HG03439 (cell line): ENCODE data around the gene SLC35D2.
"Not testable (repeated sequence)": the region's sequence is repeated elsewhere in the genome, so short reads cannot be mapped to it uniquely, and the experiment has no call there.

Experiments
- ATAC-seq: cut with Tn5 transposase; IDR thresholded peaks from one replicate; pipeline ENCODE4 v1.9.1; 2021; ENCODE audit warnings: mild to moderate bottlenecking, moderate library complexity; ENCODE audit not compliant: unreplicated experiment

Gene SLC35D2

DNA sequence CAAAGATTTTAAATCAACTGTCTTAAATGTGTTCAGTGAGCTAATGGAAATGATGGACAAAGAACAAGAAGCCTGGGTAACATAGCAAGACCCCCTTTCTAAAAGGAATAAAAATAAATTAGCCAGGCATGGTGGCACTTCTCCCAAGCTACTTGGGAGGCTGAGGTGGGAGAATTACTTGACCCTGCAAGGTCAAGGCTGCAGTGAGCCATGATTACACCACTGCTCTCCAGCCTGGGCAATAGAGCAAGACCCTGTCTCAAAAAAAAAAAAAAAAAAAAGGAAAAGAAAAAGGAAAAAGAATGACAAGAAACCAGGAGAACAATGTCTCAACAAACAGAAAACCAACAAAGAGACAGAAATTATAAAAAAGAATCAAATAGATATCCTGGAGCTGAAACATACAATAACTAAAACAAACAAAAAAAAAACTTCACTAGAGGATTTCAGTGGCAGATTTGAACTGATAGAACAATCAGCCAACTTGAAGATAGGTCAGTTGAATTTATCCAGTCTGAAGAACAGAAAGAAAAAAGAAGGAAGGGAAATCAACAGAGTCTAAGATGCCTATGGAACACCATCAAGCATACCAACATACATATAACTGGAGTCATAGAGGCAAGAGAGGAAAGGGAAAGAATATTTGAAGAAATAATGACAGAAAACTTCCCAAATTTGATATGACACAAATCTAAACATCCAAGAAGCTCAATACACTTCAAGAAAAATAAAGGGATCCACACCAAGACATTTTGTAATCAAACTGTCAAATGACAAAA lies 16.8 kb upstream of the SLC35D2 start:
- no peak for ATAC-seq

- ATAC-seq: no peak
These were observed 15.8 kb upstream of the SLC35D2 start for GRCh38 chr9:96399325-96399633.

- no peak for ATAC-seq
These were observed 15.2 kb upstream of the SLC35D2 start for GRCh38 chr9:96398582-96399324.

GRCh38 chr9:96395964-96396363 lies 12.5 kb upstream of the SLC35D2 start:
- ATAC-seq: no peak

- no peak for ATAC-seq
These were observed 11.5 kb upstream of the SLC35D2 start for GRCh38 chr9:96394832-96395496.

- no peak for ATAC-seq
These were observed 8.8 kb upstream of the SLC35D2 start for GRCh38 chr9:96392263-96392662.

DNA sequence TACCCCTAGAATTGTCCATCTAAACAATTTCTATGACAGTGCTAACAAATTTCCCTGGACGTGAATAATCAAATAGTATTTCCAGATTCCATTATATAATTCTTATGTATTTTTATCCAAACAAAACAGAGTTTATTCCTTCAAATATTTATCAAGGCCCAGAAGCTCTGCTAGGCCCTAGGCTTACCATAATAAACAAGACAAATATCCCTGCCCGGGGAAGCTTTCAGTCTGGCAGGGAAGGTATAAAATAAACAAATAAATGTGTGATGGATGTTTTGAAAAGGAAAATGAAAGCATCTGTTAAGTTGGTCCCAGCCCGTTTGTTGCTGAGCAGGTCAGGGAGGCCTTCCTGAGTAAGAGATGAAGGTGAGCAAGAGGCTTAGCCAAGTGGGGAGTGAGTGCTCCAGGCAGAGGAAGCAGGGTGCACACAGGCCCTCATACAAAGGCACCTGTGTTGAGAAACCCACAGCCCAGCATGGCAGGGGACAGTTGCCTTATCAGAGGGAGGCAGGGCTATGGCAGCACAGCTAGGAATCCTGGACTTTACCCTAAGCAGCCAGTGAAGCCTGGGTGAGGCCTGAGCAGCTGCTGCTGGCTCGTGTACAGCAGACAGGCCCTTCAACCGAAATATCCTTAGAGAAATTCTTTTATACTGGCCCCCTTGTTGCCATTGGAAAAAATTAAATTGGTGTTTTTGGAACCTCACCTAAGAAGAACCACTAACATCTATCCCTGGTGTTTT lies 7.7 kb upstream of the SLC35D2 start:
- ATAC-seq: no peak

- no peak for ATAC-seq
These were observed 4.6 kb upstream of the SLC35D2 start for GRCh38 chr9:96388144-96388543.

GRCh38 chr9:96386157-96386556 lies 2.6 kb upstream of the SLC35D2 start:
- no peak for ATAC-seq

DNA sequence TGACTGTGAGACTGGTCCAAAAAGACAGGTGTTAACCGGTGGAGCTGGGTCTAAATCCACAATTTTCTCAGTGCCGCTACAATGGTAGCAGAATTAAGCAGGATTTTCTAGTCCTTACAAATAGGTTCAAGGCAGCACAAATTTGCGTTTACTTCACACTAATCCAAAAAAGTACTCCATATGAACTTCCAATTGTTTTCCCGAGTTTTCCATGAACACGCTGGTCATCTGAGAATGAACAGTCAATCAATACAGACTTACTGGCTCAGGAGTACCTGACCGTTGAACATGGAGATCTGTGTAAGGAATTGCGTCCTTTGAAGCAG lies 709 bp downstream of the SLC35D2 start:
- no peak for ATAC-seq

- no peak for ATAC-seq
These were observed 1.3 kb downstream of the SLC35D2 start for GRCh38 chr9:96382175-96382574.

DNA sequence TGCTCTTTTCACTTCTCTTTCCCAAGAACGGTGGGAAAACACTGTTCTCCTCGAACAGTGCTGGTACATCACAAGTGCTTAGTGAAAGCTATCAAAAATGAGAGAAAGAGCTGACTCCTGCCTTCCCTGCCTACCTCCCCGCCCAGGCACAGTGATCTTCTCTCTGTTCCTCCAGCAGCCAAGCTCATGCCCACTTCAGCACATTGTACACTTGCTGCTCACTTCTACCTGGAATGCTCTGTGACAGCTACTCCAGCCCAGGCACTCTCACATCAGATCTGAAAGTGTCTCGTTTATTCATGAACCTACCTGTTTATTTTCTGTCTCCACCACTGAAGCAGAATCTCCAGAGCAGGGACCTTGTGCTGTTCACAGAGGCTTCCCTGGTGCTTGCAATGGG lies 1.8 kb downstream of the SLC35D2 start:
- no peak for ATAC-seq

GRCh38 chr9:96381125-96381524 lies 2.4 kb downstream of the SLC35D2 start:
- no peak for ATAC-seq

- no peak for ATAC-seq
These were observed 4.0 kb downstream of the SLC35D2 start for GRCh38 chr9:96379461-96379860.

DNA sequence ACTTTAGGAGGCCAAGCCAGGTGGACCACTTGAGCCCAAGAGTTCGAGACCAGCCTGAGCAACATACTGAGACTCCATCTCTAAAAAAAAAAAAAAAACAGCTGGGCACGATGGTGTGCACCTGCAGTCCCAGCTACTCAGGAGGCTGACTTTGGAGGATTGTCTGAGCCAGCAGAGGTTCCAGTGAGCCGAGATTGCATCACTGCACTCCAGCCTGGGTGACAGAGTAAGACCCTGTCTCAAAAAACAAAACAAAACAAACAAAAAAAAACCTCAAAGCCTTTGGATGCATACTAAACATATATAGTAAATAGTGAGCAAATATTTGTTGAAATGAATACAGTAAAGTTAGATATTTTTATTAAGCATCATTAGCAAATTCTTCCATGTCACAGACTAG lies 5.3 kb downstream of the SLC35D2 start:
- no peak for ATAC-seq

GRCh38 chr9:96376891-96377874 lies 6.3 kb downstream of the SLC35D2 start:
- ATAC-seq: no peak

DNA sequence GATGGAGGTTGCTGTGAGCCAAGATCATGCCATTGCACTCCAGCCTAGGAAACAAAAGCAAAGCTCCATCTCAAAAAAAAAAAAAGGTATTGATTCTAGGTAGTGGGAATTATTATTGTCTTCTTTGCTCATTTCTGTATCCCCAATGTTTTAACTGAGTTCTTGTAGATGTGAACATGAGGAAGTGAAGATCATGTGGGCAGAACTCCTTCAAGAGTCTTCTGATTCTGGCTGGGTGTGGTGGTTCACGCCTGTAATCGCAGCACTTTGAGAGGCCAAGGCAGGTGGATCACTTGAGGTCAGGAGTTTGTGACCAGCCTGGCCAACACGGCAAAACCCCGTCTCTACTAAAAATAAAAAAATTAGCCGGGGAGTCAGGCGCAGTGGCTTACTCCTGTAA lies 8.0 kb downstream of the SLC35D2 start:
- ATAC-seq: not testable (repeated sequence)

GRCh38 chr9:96367943-96368342 lies 15.6 kb downstream of the SLC35D2 start:
- no peak for ATAC-seq

DNA sequence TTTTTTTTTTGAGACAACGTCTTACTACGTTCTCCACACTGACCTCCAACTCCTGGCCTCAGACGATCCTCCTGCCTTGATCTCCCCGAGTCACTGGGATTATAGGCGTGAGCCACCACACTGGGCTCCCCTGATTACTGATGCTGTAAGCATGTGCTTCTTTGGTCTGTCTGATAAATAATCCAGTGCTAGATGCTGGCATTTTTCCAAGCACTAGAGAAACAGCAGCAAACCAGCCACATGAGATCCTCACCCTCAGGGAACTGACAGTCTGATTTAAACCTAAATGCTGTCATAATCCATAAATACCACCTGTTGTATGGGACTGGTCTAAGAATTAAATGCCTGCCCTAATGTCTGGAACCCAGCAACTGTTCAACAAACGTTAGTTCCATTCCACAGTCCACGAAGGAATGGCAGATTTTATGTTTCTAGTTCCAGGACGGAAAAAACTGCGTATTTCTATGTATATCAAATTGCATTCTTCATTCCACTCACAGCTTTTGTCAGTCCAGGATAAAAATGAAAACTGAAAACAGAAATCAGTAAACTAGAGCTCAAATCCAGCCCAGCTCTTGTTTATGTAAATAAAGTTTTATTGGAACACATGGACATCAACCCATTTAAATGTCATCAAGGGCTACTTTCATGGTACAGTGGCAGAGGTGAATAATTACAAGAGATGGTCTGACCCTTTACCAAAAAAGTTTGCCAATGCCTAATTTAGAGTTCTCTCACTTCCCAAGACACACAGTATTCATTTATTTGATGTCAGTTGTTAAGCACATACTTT lies 20.1 kb downstream of the SLC35D2 start:
- ATAC-seq: no peak
